Activated naive CD4-positive, alpha-beta T cell treated with anti-CD3 and anti-CD28 coated beads, Interleukin-2, amount 50 U/mL, for 16 hours (primary cell): Measurements from ENCODE around the gene PCDHA2.
"Not testable (repeated sequence)": the region's sequence is repeated elsewhere in the genome, so short reads cannot be mapped to it uniquely, and the experiment has no call there.

Source experiments
- DNase-seq: peaks from one replicate; pipeline ENCODE4 v3.0.0-alpha.2; 2020

Gene PCDHA2

DNA sequence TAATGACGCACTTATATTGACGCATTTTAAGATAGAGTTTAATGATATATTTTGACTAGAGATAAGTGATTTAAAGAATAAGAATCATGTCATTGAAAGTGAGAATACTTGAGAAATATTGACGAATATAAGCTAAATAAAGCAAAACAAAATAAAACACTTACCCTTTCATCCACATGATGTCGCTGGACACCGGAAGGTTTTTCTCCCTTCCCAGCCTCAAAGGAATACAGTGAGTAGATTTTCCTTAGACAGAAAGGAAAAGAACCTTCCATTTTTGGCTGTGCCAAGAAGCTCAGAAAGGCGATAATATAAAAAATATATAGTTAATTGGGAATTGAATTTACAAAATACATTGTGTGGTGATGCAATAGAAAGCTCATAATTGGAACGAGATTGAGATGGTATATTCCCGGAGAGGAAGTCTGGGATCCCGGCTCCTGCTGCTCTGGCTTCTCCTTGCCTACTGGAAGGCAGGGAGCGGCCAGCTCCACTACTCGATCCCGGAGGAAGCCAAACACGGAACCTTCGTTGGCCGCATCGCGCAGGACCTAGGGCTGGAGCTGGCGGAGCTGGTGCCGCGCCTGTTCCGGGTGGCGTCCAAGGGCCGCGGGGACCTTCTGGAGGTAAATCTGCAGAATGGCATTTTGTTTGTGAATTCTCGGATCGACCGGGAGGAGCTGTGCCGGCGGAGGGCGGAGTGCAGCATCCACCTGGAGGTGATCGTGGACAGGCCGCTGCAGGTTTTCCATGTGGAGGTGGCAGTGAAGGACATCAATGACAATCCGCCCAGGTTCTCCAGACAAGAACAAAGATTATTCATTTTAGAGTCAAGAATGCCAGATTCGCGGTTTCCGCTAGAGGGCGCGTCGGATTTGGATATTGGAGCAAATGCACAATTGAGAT is 27.0 kb downstream of the PCDHA2 start, which contains the start of gene PCDHA5:
Gene PCDHA5 (plus strand): TSS at position 239 of the 906 bp plus-strand sequence.
- DNase-seq = no peak

DNA sequence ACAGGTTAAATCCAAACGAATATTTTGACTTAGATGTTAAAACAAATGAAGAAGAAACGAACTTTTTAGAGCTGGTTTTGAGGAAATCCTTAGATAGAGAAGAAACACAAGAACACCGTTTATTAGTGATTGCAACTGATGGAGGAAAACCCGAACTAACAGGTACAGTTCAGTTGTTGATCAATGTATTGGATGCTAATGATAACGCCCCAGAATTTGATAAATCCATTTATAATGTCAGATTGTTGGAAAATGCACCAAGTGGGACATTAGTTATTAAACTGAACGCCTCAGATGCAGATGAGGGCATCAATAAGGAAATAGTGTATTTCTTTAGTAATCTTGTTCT is 27.6 kb downstream of the PCDHA2 start:
- no peak for DNase-seq

DNA sequence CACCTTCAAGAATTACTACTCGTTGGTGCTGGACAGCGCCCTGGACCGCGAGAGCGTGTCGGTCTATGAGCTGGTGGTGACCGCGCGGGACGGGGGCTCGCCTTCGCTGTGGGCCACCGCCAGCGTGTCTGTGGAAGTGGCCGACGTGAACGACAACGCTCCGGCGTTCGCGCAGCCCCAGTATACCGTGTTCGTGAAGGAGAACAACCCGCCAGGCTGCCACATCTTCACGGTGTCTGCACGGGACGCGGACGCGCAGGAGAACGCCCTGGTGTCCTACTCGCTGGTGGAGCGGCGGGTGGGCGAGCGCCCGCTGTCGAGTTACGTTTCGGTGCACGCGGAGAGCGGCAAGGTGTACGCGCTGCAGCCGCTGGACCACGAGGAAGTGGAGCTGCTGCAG is 28.3 kb downstream of the PCDHA2 start:
- not testable (repeated sequence) for DNase-seq

DNA sequence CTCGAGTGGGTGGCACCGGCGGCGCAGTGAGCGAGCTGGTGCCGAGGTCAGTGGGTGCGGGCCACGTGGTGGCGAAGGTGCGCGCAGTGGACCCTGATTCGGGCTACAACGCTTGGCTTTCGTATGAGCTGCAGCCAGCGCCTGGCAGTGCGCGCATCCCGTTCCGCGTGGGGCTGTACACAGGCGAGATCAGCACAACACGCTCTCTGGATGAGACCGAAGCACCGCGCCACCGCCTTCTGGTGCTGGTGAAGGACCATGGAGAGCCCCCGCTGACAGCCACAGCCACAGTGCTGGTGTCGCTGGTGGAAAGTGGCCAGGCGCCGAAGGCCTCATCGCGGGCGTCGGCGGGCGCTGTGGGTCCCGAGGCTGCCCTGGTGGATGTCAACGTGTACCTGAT is 28.8 kb downstream of the PCDHA2 start:
- DNase-seq = no peak

- no peak for DNase-seq
Observed at GRCh38 chr5:140827704-140828361, 33.2 kb downstream of the PCDHA2 start, which contains the start of gene PCDHA6. Gene PCDHA6 (plus strand): TSS chr5:140827960. CDS start chr5:140828092, 132 bp downstream.

DNA sequence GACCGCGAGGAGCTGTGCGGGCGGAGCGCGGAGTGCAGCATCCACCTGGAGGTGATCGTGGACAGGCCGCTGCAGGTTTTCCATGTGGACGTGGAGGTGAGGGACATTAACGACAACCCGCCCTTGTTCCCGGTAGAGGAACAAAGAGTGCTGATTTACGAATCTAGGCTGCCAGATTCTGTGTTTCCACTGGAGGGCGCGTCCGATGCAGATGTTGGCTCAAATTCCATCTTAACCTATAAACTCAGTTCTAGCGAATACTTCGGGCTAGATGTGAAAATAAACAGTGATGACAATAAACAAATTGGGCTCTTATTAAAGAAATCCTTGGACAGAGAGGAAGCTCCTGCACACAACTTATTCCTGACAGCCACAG is 33.7 kb downstream of the PCDHA2 start:
- DNase-seq = no peak

GRCh38 chr5:140829511-140830501 is 35.2 kb downstream of the PCDHA2 start:
- DNase-seq = not testable (repeated sequence)

GRCh38 chr5:140833993-140834392 is 39.3 kb downstream of the PCDHA2 start, which contains the start of gene PCDHA7:
Gene PCDHA7 (plus strand): TSS chr5:140834269. CDS start chr5:140834384, 115 bp downstream.
- no peak for DNase-seq

- not testable (repeated sequence) for DNase-seq
Observed at GRCh38 chr5:140834439-140835008, 39.9 kb downstream of the PCDHA2 start.

DNA sequence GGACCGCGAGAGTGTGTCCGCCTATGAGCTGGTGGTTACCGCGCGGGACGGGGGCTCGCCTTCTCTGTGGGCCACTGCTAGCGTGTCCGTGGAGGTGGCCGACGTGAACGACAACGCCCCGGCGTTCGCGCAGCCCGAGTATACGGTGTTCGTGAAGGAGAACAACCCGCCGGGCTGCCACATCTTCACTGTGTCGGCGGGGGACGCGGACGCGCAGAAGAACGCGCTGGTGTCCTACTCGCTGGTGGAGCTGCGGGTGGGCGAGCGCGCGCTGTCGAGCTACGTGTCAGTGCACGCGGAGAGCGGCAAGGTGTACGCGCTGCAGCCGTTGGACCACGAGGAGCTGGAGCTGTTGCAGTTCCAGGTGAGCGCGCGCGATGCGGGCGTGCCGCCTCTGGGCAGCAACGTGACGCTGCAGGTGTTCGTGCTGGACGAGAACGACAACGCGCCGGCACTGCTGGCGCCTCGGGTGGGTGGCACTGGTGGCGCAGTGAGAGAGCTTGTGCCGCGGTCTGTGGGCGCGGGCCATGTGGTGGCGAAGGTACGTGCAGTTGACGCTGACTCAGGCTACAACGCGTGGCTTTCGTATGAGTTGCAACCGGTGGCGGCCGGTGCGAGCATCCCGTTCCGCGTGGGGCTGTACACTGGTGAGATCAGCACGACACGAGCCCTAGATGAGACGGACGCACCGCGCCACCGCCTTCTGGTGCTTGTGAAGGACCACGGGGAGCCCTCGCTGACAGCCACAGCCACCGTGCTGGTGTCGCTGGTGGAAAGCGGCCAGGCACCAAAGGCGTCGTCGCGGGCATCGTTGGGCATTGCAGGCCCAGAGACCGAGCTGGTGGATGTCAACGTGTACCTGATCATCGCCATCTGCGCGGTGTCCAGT is 41.2 kb downstream of the PCDHA2 start:
- no peak for DNase-seq

DNA sequence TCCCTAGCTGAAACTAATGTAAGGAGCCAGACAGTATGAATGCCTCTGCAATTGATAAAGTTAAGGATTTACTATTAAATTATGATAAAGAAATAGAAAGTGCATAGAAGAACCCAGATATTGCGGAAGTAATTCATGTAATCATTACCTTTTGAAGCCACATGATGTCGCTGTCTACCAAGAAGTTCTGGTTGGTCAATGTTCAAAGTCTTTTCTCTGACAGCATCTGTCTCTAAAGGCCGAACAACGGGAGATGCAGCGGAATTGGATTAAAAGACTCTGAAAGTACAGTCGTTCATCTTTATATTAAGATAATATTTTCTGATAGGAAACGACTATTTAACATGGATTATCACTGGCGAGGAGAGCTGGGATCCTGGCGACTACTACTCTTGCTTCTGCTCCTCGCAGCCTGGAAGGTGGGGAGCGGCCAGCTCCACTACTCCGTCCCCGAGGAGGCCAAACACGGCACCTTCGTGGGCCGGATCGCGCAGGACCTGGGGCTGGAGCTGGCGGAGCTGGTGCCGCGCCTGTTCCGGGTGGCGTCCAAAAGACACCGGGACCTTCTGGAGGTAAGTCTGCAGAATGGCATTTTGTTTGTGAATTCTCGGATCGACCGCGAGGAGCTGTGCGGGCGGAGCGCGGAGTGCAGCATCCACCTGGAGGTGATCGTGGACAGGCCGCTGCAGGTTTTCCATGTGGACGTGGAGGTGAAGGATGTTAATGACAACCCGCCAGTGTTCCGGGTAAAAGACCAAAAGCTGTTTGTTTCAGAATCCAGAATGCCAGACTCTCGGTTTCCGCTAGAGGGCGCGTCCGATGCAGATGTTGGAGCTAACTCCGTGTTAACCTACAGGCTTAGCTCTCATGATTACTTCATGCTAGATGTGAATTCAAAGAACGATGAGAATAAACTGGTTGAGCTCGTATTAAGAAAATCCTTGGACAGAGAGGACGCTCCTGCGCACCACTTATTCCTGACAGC is 46.6 kb downstream of the PCDHA2 start, which contains the start of gene PCDHA8:
Gene PCDHA8 (plus strand): TSS at position 210 of the 985 bp plus-strand sequence. CDS start 135 bp downstream, at position 345.
- no peak for DNase-seq

- DNase-seq = no peak
Observed at GRCh38 chr5:140842798-140843733, 48.4 kb downstream of the PCDHA2 start.
